ENCODE data around the gene FSCN2. TPM values are rescaled to one million over a fixed set of nuclear protein-coding genes. Genes with fewer than 3 reads are reported as not detected.

FSCN2 gene
- total and polyA plus RNA-seq, 11 donors, result 0.22 to 0.72 (median 0.38) TPM; not detected in 3

DNA sequence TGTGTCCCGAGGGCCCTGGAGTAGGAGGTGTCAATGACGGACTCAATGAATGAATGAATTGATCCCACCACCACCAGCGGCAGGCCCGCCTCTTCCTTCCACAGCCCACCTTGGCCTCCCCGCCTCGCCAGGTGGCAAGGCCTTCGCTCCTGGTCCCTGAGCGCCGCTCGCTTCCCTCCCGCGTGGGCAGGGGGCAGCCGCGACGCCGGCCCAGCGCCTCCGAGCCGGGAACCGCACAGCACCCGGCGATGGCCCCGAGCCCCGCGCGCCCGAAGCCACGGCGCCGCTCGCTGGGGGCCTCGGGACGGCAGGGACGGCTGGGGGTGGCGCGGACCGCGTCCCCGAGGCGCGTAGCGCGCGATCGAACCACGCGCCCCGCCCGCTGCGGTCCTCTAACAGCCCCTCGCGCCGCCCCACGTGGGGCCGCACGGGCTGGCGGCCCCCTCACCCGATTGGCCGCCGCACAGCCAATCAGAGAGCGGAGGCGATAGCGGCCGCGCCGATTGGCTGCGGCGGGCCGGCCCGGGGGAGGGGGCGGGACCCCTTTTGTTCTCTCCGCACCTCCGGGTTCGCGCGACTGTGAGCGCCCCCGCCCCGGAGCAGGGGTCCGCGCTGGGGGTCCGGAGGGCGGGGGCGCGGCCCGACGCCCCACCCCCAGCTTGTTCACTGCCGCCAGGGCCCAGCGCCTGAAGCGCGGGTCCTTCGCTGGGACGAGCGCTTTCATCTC lies 46.9 kb upstream of the FSCN2 start:
- DNase-seq (peak; percentile 84 to 89 (median 86)), ATAC-seq (peak; percentile 38 to 85 (median 78))
- Histone ChIP-seq H3K4me3 (peak overlapping the region in 11 of 12 donors; percentile 38 to 67 (median 59)), H3K36me3 (no peaks in the 10 kb centered on the region), H3K27ac (peak overlapping the region in 5 of 12 donors; percentile 22 to 63 (median 51)), H3K4me1 (peaks cover 0 to 52% (median 39%) of the 10 kb centered on the region in 12 donors), H3K27me3 (peaks cover 0 to 8% (median 0%) of the 10 kb centered on the region in 9 donors), H3K9me3 (no peaks in the 10 kb centered on the region)
- 6 to 15% (median 9%) methylated on average over 38 to 94 of the region's 94 CpGs for WGBS, 4 donors
- intact Hi-C loops (cut with DNase I), result loop anchor here (2.0 to 10.0 kb wide), 11 partner anchors 54 to 339 kb away; partner anchors contain the start of genes SLC38A10 (in 3 of the 10) and BAHCC1 (in 2 of the 10)
- no peak for TF ChIP-seq POLR2A (IDR thresholded peaks at IDR 0.05)
- no peak for TF ChIP-seq CTCF (IDR thresholded peaks at IDR 0.05)

DNA sequence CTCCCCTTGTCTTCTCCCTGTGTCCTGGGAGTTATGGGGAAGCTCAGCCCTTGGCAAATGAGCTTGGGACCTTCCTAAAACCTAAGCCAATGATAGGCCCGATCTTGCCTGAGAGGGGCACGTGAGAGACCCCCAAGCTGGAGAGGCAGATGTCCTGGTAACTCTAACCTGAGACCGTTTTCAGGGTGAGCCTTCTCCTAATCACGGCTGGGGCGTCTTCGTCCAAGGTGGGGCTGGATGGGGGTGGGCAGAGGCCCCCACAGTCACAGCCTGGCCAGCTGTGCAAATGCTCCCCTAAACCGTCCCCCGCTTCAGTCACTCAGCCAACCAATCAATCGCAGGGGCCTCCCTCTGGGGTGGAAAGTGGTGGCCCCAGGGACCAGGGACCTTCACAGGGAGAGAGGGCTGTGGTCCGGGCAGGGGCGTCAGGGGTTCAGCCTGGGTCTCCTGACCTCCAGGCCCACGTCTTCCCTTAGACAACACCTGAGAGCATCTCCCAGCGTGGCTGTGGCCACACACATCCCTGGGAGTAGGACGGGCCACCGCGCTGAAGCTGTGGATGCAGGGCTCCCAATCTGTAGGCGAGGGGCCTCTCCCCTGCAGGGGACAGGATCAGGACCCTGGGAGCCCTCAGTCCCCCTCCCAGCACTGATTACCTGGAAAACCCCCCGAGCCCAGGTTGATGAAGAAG lies 46.2 kb upstream of the FSCN2 start:
- no peak for TF ChIP-seq POLR2A (IDR thresholded peaks at IDR 0.05)
- TF ChIP-seq CTCF (IDR thresholded peaks at IDR 0.05), result no peak
- WGBS, 4 donors, result 69 to 81% (median 72%) methylated on average over 10 to 18 of the region's 18 CpGs
- Histone ChIP-seq H3K4me3 (peak overlapping the region in 11 of 12 donors; percentile 38 to 67 (median 59)), H3K9me3 (no peaks in the 10 kb centered on the region), H3K27ac (peak overlapping the region in 6 of 12 donors; percentile 22 to 63 (median 52)), H3K36me3 (no peaks in the 10 kb centered on the region), H3K27me3 (peaks cover 0 to 8% (median 0%) of the 10 kb centered on the region in 9 donors), H3K4me1 (peaks cover 0 to 52% (median 39%) of the 10 kb centered on the region in 12 donors)
- no peak for DNase-seq
- ATAC-seq, result no peak
- intact Hi-C loops (cut with DNase I), result loop anchor here (2.0 to 10.0 kb wide), 13 partner anchors 55 to 340 kb away; partner anchors contain the start of genes SLC38A10 (in 3 of the 10) and BAHCC1 (in 2 of the 10)

GRCh38 chr17:81482673-81483072 lies 45.5 kb upstream of the FSCN2 start:
- H3K4me1 ChIP-seq, result peaks cover 0 to 59% (median 44%) of the 10 kb centered on the region in 12 donors
- WGBS, 4 donors, result 58 to 74% (median 63%) methylated on average over 11 of the region's 11 CpGs
- H3K36me3 ChIP-seq, result no peaks in the 10 kb centered on the region

More at GRCh38 chr17:81482673-81483072, 45.5 kb upstream of the FSCN2 start:
- no peaks in the 10 kb centered on the region for H3K9me3 ChIP-seq
- intact Hi-C loops (cut with DNase I), result loop anchor here (2.0 to 10.0 kb wide), 11 partner anchors 55 to 340 kb away; partner anchors contain the start of genes SLC38A10 (in 3 of the 10) and BAHCC1 (in 1 of the 10)
- ATAC-seq, result no peak
- H3K27ac ChIP-seq, result peak overlapping the region in 8 of 12 donors; percentile 3 to 62 (median 38)
- no peak for DNase-seq
- H3K27me3 ChIP-seq, result peaks cover 0 to 8% (median 0%) of the 10 kb centered on the region in 9 donors
- TF ChIP-seq POLR2A (IDR thresholded peaks at IDR 0.05) (no peak), CTCF (IDR thresholded peaks at IDR 0.05) (no peak)
- H3K4me3 ChIP-seq, result no peak overlapping the region
